GM12878 (cell line): ENCODE data around the gene NELFE. TPM values are rescaled to one million over a fixed set of nuclear protein-coding genes. Genes with fewer than 3 reads are reported as not detected.

ENCODE experiments used
- ATAC-seq: fragments of 200-7000 bp; cut with Tn5 transposase; 3 replicates; pipeline ENCODE4 v1.9.1; 2020; ENCODE audit warnings: mild to moderate bottlenecking, moderate library complexity
- BruUV-seq: library from RNA; stranded (reverse); fragments of 400-500 nt; replicated peaks from 2 replicates; lab custom pipeline; 2021; lab: Mats Ljungman, UMichigan
- CTCF ChIA-PET: fragments of 300-600 bp; sonication (Branson Sonifier 250); formaldehyde crosslinking; extraction: SDS; loops from one replicate; lab custom pipeline; 2021; ENCODE audit warnings: inconsistent platforms; lab: Yijun Ruan, JAX
- POLR2A ChIA-PET: fragments of 350-600 bp; formaldehyde crosslinking; extraction: SDS; loops from one replicate; lab custom pipeline; 2021; ENCODE audit warnings: inconsistent platforms; lab: Charles Lee
- RAD21 ChIA-PET: fragments of 300-600 bp; sonication (Branson Sonifier 250); formaldehyde crosslinking; loops from one replicate; lab custom pipeline; 2023; ENCODE audit warnings: antibody characterized with exemption; ENCODE audit not compliant: unreplicated experiment; lab: Charles Lee
- SMC1A ChIA-PET: fragments of 300-600 bp; sonication (Branson Sonifier 250); formaldehyde crosslinking; loops from one replicate; lab custom pipeline; 2023; ENCODE audit not compliant: unreplicated experiment, uncharacterized antibody; lab: Charles Lee
- DNase-seq: peaks from one replicate; pipeline ENCODE4 v3.0.0-alpha.2; 2011; ENCODE audit warnings: low read depth, low spot score
- FAIRE-seq: peaks from 3 replicates; lab custom pipeline; 2011; peaks lifted over from hg19 to GRCh38; lab: Jason Lieb, UNC
- H2AFZ ChIP-seq: 2 replicates; pipeline ENCODE4 v1.6.0; 2011; ENCODE audit warnings: low read depth, low read length, control low read depth; ENCODE audit not compliant: control insufficient read depth
- H3K27ac ChIP-seq: 2 replicates; pipeline ENCODE4 v1.5.1; 2011; ENCODE audit warnings: control low read depth; ENCODE audit not compliant: control insufficient read depth, insufficient read depth
- H3K27me3 ChIP-seq, 2 experiments: replicated peaks in 1 of 2; 2 replicates each; pipeline versions ENCODE4 v1.6.0 to v1.6.1; 2011; ENCODE audit warnings: low read length in 1 of 2; ENCODE audit not compliant: control insufficient read depth in 2 of 2, insufficient read depth in 2 of 2
- H3K36me3 ChIP-seq, 2 experiments: 2 replicates each; pipeline ENCODE4 v1.5.1; 2011; ENCODE audit warnings: low read length in 1 of 2; ENCODE audit not compliant: control insufficient read depth in 2 of 2, insufficient read depth in 2 of 2
- H3K4me1 ChIP-seq: 2 replicates; pipeline ENCODE4 v1.6.1; 2011; ENCODE audit warnings: mild to moderate bottlenecking, low read length, moderate library complexity, mixed read lengths; ENCODE audit not compliant: control insufficient read depth, insufficient read depth
- H3K4me2 ChIP-seq: 2 replicates; pipeline ENCODE4 v1.6.0; 2011; ENCODE audit warnings: control low read depth; ENCODE audit not compliant: control insufficient read depth, insufficient read depth
- H3K4me3 ChIP-seq: fragments of 200-600 bp; sonication (generic); 2 replicates; pipeline ENCODE4 v1.5.1; 2016
- H3K79me2 ChIP-seq: 2 replicates; pipeline ENCODE4 v1.6.0; 2011; ENCODE audit warnings: low read length; ENCODE audit not compliant: control insufficient read depth, insufficient read depth
- H3K9ac ChIP-seq: 2 replicates; pipeline ENCODE4 v1.8.0; 2011; ENCODE audit warnings: low read length, control low read depth, mixed read lengths; ENCODE audit not compliant: control insufficient read depth, insufficient read depth
- H3K9me3 ChIP-seq: replicated peaks from 3 replicates; pipeline ENCODE4 v1.5.1; 2011; ENCODE audit warnings: mild to moderate bottlenecking, low read length; ENCODE audit not compliant: control insufficient read depth, insufficient read depth
- H4K20me1 ChIP-seq: 2 replicates; pipeline ENCODE4 v1.6.0; 2011; ENCODE audit not compliant: control insufficient read depth, insufficient read depth
- CBFB ChIP-seq: IDR thresholded peaks from 2 replicates; pipeline ENCODE4 v1.6.1; 2016; ENCODE audit warnings: antibody characterized with exemption, low read depth
- CEBPB ChIP-seq, 2 experiments: fragments of 150-350 bp in 1 of 2; IDR thresholded peaks; 2 replicates each; pipeline ENCODE4 v1.6.1; 2012 to 2014; ENCODE audit warnings: low read depth in 2 of 2, low read length in 2 of 2, borderline replicate concordance in 1 of 2, inconsistent platforms in 1 of 2
- CHD1 ChIP-seq: IDR thresholded peaks from 2 replicates; pipeline ENCODE4 v1.6.1; 2012; ENCODE audit warnings: low read depth, low read length, improper control_type of control experiment
- CREB1 ChIP-seq: IDR thresholded peaks from 2 replicates; pipeline ENCODE4 v1.6.1; 2012; ENCODE audit warnings: low read depth, mild to moderate bottlenecking, inconsistent platforms
- EED ChIP-seq: sonication (generic); IDR thresholded peaks from 2 replicates; pipeline ENCODE4 v1.6.1; 2016; ENCODE audit warnings: antibody characterized with exemption, low read depth
- FOXK2 ChIP-seq: fragments of 450-650 bp; IDR thresholded peaks from 2 replicates; pipeline ENCODE4 v1.6.1; 2017; ENCODE audit warnings: mild to moderate bottlenecking, moderate library complexity
- GATAD2B ChIP-seq: fragments of 450-650 bp; conservative IDR thresholded peaks from 2 replicates; pipeline ENCODE4 v1.6.1; 2017; ENCODE audit warnings: low read depth, mild to moderate bottlenecking, moderate library complexity
- HCFC1 ChIP-seq: fragments of 150-350 bp; IDR thresholded peaks from 2 replicates; pipeline ENCODE4 v1.6.1; 2014; ENCODE audit warnings: low read length
- JUNB ChIP-seq: IDR thresholded peaks from 2 replicates; pipeline ENCODE4 v1.6.1; 2016; ENCODE audit warnings: antibody characterized with exemption, mild to moderate bottlenecking
- JUND ChIP-seq: IDR thresholded peaks from 2 replicates; pipeline ENCODE4 v1.6.1; 2012; ENCODE audit warnings: low read depth, mild to moderate bottlenecking, low read length, improper control_type of control experiment, moderate library complexity
- LARP7 ChIP-seq: fragments of 450-650 bp; IDR thresholded peaks from 2 replicates; pipeline ENCODE4 v1.6.1; 2017; ENCODE audit warnings: mild to moderate bottlenecking
- MEF2B ChIP-seq: fragments of 450-650 bp; IDR thresholded peaks from 2 replicates; pipeline ENCODE4 v1.6.1; 2018; ENCODE audit warnings: mild to moderate bottlenecking, moderate library complexity; ENCODE audit not compliant: partially characterized antibody, poor library complexity, severe bottlenecking
- MTA2 ChIP-seq: fragments of 450-650 bp; IDR thresholded peaks from 2 replicates; pipeline ENCODE4 v1.6.1; 2016; ENCODE audit warnings: low read depth, mild to moderate bottlenecking, moderate library complexity
- NR2C2 ChIP-seq: IDR thresholded peaks from 2 replicates; pipeline ENCODE4 v1.6.1; 2011; ENCODE audit warnings: borderline replicate concordance, low read depth; ENCODE audit not compliant: control insufficient read depth, insufficient read length
- SKIL ChIP-seq: fragments of 450-650 bp; IDR thresholded peaks from 2 replicates; pipeline ENCODE4 v1.6.1; 2017; ENCODE audit warnings: mild to moderate bottlenecking, low read depth, inconsistent platforms; ENCODE audit not compliant: poor library complexity, severe bottlenecking
- TCF3 ChIP-seq: IDR thresholded peaks from 2 replicates; pipeline ENCODE4 v1.6.1; 2012; ENCODE audit warnings: low read depth, mild to moderate bottlenecking, low read length, borderline replicate concordance; ENCODE audit not compliant: insufficient read depth
- YY1 ChIP-seq: IDR thresholded peaks from 2 replicates; pipeline ENCODE4 v1.6.1; 2011; ENCODE audit warnings: low read depth, mild to moderate bottlenecking, low read length
- ZBTB40 ChIP-seq: fragments of 450-650 bp; IDR thresholded peaks from 2 replicates; pipeline ENCODE4 v1.6.1; 2016; ENCODE audit warnings: mild to moderate bottlenecking, moderate library complexity, borderline replicate concordance
- WGBS: methylation state at CpG from one replicate; pipeline ENCODE4 v1.1.6; 2016; ENCODE audit warnings: low lambda C conversion rate; ENCODE audit not compliant: insufficient replicate concordance, insufficient coverage; ENCODE audit errors: missing lambda C conversion rate; 5-methylcytosine and 5-hydroxymethylcytosine counted together
- in situ Hi-C: fragments of 300-500 bp; cut with MboI; formaldehyde crosslinking; loops from 9 replicates; pipeline ENCODE4 v1.14.3; 2018; ENCODE audit warnings: mixed read lengths
- intact Hi-C: fragments of 100-400 bp; cut with micrococcal nuclease; formaldehyde crosslinking; loops from one replicate; pipeline ENCODE4 v1.14.2; 2022; ENCODE audit not compliant: unreplicated experiment
- polyA plus RNA-seq, 11 experiments: library from polyadenylated mRNA; depleted of rRNA in 4 of 11; unstranded in 6 of 11; stranded (reverse) in 5 of 11; fragments of >200 nt; fragmentation: Nextera tagmentation in 4 of 11; fragmentation: Illumina TruSeq in 1 of 11; extraction: Ambion mirVana in 4 of 11; extraction: Trizol in 1 of 11; gene quantifications; 1 replicate in 1 of 11; 2 replicates in 10 of 11; pipeline versions ENCODE4 v1.2.1 to v1.2.3, GENCODE V29; 2011 to 2016; ENCODE audit warnings: inconsistent platforms in 2 of 11, missing spikeins in 2 of 11, low read depth in 1 of 11
- total RNA-seq, 4 experiments: library from RNA; depleted of rRNA in 3 of 4; stranded (reverse); fragments of >200 nt in 3 of 4; fragmentation: Illumina TruSeq in 1 of 4; extraction: Trizol in 1 of 4; gene quantifications; 2 replicates each; pipeline versions ENCODE4 v1.2.1 to v1.2.3, GENCODE V29; 2013 to 2021
- TF ChIP-seq, protein P1 (sequence below): IDR thresholded peaks from 2 replicates; pipeline ENCODE4 v1.6.1; 2012; ENCODE audit warnings: low read depth, low read length, improper control_type of control experiment

Gene NELFE
- total and polyA plus RNA-seq, 10 of the 15 experiments (the other 5 are each of a cell fraction or from before 2014, with no cell fraction given): 8.5 to 105 (median 59.7) TPM

GRCh38 chr6:31947864-31948263, 10.9 kb downstream of the NELFE start:
- CTCF ChIA-PET: no interaction called here
- 61% methylated on average over 4 of the region's 4 CpGs for WGBS

More at GRCh38 chr6:31947864-31948263, 10.9 kb downstream of the NELFE start:
- intact Hi-C loops: no loop called here
- TF ChIP-seq LARP7 (no peak), CREB1 (no peak), NR2C2 (no peak), ZBTB40 (no peak), GATAD2B (no peak), MTA2 (no peak), EED (no peak), FOXK2 (no peak), CEBPB (IDR thresholded peaks at IDR 0.05; ENCODE audit: borderline replicate concordance in 1 of 2, low read depth in 2 of 2, low read length in 2 of 2) (no peak), TCF3 (no peak), JUNB (no peak), CBFB (no peak), CHD1 (no peak), YY1 (no peak), SKIL (no peak), HCFC1 (no peak), JUND (no peak), MEF2B (no peak)
- TF ChIP-seq, protein P1, sequence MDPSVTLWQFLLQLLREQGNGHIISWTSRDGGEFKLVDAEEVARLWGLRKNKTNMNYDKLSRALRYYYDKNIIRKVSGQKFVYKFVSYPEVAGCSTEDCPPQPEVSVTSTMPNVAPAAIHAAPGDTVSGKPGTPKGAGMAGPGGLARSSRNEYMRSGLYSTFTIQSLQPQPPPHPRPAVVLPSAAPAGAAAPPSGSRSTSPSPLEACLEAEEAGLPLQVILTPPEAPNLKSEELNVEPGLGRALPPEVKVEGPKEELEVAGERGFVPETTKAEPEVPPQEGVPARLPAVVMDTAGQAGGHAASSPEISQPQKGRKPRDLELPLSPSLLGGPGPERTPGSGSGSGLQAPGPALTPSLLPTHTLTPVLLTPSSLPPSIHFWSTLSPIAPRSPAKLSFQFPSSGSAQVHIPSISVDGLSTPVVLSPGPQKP: no peak
- H4K20me1 ChIP-seq: no peaks in the 10 kb centered on the region
- H3K27ac ChIP-seq: no peak overlapping the region
- in situ Hi-C loops: no loop called here
- H2AFZ ChIP-seq: no peak overlapping the region
- H3K36me3 ChIP-seq: peaks cover under 1 to 7% of the 10 kb centered on the region in 2 experiments; a peak in 2 of 4 replicates
- no peak overlapping the region for H3K4me2 ChIP-seq
- H3K27me3 ChIP-seq: no peaks in the 10 kb centered on the region; a peak in 2 of 4 replicates
- no peak for ATAC-seq
- H3K4me3 ChIP-seq: no peak overlapping the region
- FAIRE-seq: no peak
- ChIA-PET SMC1A (no interaction called here), POLR2A (no interaction called here), RAD21 (no interaction called here)
- no peaks in the 10 kb centered on the region for H3K79me2 ChIP-seq
- H3K4me1 ChIP-seq: peaks cover 3% of the 10 kb centered on the region; the same call in 1 of the 2 replicates
- no peak overlapping the region for H3K9ac ChIP-seq
- BruUV-seq: no TSS peak
- no peak for DNase-seq
- no peaks in the 10 kb centered on the region for H3K9me3 ChIP-seq
